ENCODE data around the gene ENOX1.

The ENOX1 gene

DNA sequence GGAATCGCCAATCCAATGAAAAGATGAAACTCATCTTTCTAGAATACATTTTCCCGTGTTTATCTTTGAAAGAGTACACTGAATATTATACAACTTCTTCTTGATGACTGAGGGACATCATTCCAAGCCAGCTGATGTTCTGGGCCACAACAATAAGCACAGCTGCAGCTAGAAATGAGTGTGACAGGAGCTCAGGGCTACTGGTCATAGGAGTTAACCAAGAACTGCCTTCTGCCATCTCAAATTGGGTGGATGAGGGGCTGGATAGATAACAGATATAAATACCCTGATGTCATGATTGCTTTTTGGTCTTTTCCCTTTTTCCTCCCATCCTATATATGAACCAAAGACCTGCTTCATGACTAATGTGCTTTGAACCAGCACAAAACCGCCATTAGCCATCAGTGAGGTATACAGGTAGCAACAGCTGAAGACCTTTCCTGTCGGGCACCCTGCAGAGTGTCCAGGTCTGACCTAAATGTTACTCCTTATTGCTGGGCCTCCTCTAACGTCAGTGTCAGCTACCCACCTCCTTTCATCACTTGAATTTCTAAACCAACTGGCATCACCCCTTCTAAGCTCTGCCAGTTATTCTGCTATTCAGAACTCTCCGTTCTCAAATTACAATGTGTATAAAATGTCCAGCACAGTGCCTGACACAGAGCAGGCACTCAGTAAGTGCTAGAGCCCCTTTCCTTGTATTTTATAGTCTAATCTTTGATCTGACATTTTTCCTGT is 178.2 kb downstream of the ENOX1 start:
- no peak for DNase-seq (ENCODE audit: low read depth)

DNA sequence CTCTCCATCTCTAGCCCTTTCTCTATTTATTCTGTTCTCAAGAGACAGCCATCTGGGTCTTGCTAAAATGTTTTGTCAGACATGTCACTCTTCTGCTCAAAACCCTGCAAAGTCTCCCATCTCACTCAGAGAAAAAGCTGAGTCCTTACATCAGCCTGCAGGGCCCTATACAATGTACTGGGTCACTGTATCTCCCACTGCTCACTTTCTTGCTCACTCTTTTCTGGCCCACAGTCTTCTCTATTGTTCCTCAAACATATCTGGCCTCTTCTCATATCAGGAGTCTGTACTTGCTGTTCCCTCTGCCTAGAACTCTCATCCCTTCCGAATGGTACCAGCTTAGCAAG is 189.2 kb downstream of the ENOX1 start:
- no peak for DNase-seq (ENCODE audit: low read depth)

DNA sequence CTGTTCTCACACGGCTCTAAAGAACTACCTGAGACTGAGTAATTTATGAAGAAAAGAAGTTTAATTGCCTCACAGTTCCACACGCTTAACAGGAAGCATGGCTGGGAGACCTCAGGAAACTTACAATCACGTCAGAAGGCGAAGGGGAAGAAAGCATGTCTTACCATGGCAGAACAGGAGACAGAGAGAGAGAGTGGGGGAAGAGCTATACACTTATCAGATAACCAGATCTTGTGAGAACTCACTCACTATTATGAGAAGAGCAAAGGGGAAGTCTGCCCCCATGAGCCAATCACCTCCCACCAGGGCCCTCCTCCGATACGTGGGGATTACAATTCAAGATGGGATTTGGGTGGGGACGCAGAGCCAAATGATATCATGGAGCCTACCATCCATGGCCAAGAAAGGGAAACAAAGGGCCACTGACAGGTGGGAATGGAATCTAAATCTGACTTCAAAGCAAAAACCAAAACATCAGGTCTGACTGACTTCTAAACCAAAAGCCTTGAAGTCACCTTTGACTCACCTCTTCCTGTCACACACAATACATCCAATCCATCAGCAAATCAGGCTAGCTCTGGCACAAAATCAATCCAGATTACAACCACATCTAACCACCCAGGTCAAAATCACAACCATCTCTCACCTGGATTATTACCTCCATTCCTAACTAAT is 189.7 kb downstream of the ENOX1 start:
- no peak for DNase-seq (ENCODE audit: low read depth)

GRCh38 chr13:43596006-43596405 is 190.8 kb downstream of the ENOX1 start:
- DNase-seq (ENCODE audit: low read depth) = no peak

DNA sequence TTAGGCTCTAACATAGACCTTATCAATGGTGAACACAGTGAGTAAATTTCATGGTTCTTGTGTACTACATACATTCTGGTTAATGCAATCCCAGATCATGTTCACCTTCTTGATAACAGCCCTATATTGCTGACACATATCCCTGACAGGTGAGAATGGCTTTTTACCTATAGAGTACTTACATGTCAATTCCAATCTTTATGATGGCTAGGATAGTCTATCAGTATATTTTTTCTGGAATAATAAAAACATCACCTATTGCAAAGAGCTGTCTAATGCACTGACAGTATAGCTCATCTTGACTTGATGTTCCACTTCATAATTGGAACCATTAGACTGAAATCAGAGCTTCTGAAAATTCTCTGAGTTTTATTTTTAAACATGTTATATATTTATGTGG is 199.4 kb downstream of the ENOX1 start:
- no peak for DNase-seq (ENCODE audit: low read depth)

DNA sequence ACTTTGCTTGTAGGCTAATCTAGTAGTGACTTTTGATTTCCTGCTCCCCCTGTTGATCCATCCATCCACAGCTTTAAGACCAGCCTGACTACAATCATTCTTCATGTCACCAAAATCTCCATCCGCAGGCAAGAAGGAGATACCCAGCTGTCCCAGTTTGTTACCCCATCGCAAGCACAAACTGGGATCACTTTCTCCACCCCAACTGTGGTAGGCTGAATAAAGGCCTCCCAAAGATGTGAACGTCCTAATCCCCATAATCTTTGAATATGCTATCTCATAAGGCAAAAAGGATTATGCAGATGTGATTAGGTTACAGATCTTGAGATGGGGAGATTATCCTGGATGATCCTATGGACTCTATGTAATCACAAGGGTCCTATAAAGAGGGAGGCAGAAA is 202.0 kb downstream of the ENOX1 start:
- DNase-seq (ENCODE audit: low read depth) = no peak

GRCh38 chr13:43583321-43583720 is 203.5 kb downstream of the ENOX1 start:
- no peak for DNase-seq (ENCODE audit: low read depth)

GRCh38 chr13:43580280-43580679 is 206.5 kb downstream of the ENOX1 start:
- DNase-seq (ENCODE audit: low read depth) = no peak

- no peak for DNase-seq (ENCODE audit: low read depth)
Observed at GRCh38 chr13:43579321-43579720, 207.5 kb downstream of the ENOX1 start.

GRCh38 chr13:43574605-43575004 is 212.2 kb downstream of the ENOX1 start:
- DNase-seq (ENCODE audit: low read depth) = no peak

GRCh38 chr13:43573802-43574514 is 212.8 kb downstream of the ENOX1 start:
- DNase-seq (ENCODE audit: low read depth) = peak; percentile 32

DNA sequence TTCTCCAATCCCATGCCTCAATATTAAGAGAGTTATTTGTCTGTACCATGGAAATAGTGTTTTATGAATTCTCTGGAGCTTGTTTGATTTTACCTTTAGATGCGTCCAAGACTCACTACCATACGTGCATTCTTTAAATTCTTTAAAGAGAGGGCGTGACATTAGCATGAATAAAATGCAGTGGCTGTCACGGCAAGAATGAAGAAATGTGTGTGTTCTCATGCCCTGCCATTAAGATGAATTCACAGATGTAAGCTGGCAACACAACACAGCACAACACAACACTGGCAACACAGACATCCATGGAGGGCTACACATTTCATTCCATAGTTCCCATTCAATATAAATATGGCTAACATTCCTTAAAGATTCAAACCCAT is 213.4 kb downstream of the ENOX1 start:
- DNase-seq (ENCODE audit: low read depth) = peak; percentile 36

DNA sequence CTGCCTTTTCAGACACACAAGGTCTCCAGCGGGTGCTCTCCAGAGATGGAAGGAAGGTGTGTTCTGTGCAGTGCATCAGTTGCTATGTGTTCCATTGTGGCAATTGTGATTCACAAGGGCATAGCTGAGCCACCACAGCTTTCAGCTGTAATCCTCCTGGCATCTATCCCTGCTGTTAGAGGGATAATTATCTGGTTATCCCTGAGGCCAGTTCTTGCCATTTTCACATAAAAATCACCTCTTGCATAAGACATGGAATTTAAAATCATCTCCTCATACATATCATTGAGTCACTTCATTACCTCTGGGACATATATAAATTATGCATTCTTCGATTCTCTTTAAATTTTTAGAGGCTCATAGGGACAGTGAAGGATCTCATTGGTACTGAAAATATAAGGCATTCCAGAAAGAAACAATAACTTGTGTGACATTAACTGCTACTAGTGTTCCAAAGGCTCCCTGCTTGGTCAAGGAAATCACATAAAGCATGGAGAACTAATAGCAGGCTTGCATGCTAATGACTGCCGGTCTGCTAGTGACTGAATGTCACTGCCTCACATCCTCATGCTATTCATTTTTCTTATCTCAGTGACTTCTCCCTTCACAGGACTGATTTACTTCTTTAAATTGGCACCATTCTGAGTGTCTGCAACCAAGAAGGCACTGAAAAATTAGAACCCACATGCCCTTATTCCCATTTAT is 214.0 kb downstream of the ENOX1 start:
- DNase-seq (ENCODE audit: low read depth) = peak; percentile 35

DNA sequence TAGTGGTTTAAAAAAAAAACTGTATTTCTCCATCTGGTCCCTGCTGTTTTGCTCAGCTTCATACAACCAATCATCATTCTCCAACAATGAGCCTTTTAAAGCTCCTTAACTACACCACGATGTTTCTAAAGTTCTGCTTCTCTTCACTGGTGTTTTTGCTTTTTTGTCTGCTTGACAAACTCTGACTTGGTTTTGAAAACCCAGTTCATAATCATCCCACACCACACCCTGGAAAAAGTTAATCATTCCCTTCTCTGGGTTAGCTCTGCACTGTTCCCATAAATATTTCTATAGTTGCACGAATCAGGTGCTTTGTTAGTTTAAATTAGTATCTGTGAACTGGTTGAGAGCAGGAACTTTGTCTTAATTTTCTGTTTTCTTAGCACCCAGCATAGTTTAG is 217.1 kb downstream of the ENOX1 start:
- DNase-seq (ENCODE audit: low read depth) = no peak

DNA sequence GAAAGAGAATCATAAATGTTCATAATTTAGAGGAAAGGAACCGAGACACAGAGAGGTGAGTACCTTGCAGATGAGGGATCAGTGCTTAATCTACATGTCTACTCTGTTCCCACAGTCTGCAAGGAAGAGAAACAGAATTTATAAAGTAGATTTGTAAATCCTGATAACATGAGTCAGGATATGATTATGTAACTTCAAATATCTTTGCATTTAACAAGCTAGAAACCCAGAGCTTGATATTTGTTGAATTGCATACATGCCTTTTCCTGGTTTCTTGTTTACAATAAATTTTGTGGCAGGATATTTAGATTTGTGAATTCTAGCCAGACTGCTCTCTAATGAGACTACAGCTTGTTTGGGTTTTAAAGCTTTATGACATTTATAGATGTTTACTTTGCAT is 219.2 kb downstream of the ENOX1 start:
- peak; percentile 85 for DNase-seq (ENCODE audit: low read depth)

GRCh38 chr13:43564952-43565351 is 221.8 kb downstream of the ENOX1 start:
- DNase-seq (ENCODE audit: low read depth) = no peak

DNA sequence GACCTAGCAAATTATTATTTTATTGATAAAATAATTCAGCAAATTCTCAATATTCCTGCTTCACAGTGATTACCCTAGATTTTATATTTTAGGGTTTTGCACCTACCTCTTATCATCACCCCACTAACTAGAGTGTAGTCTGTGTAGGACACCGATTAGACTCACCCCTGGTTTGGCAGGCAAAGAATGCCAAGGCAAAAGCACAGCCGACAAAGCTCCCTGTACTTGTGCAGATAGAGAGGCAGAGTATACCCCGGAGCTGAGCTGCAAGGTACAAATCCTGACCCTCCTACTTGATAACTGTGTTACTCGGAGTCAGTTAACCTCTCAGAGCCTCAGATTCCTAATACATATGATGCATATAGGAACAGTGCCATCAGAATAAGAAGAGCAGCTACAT is 225.7 kb downstream of the ENOX1 start:
- DNase-seq (ENCODE audit: low read depth) = no peak

GRCh38 chr13:43558939-43559338 is 227.8 kb downstream of the ENOX1 start:
- DNase-seq (ENCODE audit: low read depth) = no peak

DNA sequence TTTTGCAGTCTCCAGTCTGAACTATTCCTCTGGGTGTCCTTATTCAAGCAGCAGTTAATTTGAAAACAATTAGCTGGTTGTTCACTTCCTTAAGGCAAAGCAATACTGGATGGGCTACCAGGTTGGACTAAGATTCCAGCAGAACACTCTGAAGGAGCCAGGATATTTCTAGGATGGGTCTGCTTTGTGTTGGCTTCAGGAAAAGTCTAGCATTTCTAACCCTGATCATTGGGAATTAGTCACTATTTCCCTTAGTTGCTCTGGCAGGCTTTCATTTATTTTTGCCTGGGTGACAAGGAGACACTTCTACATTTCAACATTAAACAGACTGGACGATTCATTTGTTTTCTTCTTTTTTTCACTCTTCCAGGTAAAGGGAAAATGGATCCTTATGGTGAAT is 228.4 kb downstream of the ENOX1 start:
- no peak for DNase-seq (ENCODE audit: low read depth)

DNA sequence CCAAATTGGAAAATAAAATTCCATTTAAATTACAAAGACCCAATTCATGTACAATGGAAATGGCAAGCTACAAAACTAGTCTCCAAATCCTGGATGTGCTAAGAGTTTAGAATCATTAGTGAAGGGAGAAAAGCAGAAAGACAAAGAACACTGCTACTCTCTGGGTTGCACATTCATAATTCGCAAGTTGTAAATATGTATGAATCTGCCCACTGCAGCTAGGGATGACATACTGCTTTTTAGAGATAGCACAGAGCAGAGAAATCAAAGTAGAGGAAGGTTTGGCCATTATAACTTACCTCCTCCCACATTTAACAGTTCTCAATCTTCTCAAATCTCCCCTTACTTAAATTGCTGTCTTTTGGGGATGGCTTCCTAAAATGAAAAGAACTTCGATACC is 231.1 kb downstream of the ENOX1 start:
- DNase-seq (ENCODE audit: low read depth) = no peak

GRCh38 chr13:43551897-43552456 is 234.8 kb downstream of the ENOX1 start:
- no peak for DNase-seq (ENCODE audit: low read depth)

GRCh38 chr13:43546816-43547215 is 240.0 kb downstream of the ENOX1 start:
- no peak for DNase-seq (ENCODE audit: low read depth)
